Choroid plexus epithelial cell (primary cell): ENCODE measurements around the gene POLR2A.

Experiments used
- DNase-seq: peaks from one replicate; pipeline ENCODE4 v3.0.0-alpha.2; 2010; ENCODE audit warnings: low read depth
- H3K4me3 ChIP-seq: 2 replicates; pipeline ENCODE4 v1.5.1; 2011; ENCODE audit warnings: low read depth, mild to moderate bottlenecking, control low read depth, low read length, moderate library complexity
- CTCF ChIP-seq: conservative IDR thresholded peaks from 2 replicates; pipeline ENCODE4 v1.5.1; 2011; ENCODE audit warnings: low read depth, mild to moderate bottlenecking, control low read depth, inconsistent platforms, low read length, moderate library complexity

The POLR2A gene

GRCh38 chr17:7462474-7463371, 21.4 kb upstream of the POLR2A start:
- H3K4me3 ChIP-seq, result no peak overlapping the region
- DNase-seq, result no peak
- TF ChIP-seq CTCF, result no peak

- DNase-seq, result no peak
- no peak overlapping the region for H3K4me3 ChIP-seq
- TF ChIP-seq CTCF, result no peak
These were observed 20.8 kb upstream of the POLR2A start for GRCh38 chr17:7463372-7463846.

DNA sequence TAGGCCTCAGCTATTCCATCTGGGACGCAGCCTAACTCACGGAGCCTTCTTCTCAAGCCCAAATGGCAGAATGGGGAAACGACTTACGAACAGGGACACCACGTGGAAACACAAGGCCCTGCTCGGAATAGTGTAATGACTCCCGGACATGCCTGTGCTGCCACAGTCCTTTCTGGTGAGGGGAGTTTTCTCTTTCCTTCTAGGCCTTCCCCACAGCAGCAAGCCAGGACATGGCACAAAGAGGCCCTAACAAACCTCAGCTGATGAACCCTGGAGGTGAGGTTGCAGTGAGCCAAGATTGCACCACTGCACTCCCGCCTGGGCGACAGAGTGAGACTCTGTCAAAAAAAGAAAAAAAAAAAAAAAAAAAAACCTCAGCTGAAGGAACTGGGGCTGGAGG, 20.1 kb upstream of the POLR2A start:
- DNase-seq, result no peak
- no peak overlapping the region for H3K4me3 ChIP-seq
- no peak for TF ChIP-seq CTCF

DNA sequence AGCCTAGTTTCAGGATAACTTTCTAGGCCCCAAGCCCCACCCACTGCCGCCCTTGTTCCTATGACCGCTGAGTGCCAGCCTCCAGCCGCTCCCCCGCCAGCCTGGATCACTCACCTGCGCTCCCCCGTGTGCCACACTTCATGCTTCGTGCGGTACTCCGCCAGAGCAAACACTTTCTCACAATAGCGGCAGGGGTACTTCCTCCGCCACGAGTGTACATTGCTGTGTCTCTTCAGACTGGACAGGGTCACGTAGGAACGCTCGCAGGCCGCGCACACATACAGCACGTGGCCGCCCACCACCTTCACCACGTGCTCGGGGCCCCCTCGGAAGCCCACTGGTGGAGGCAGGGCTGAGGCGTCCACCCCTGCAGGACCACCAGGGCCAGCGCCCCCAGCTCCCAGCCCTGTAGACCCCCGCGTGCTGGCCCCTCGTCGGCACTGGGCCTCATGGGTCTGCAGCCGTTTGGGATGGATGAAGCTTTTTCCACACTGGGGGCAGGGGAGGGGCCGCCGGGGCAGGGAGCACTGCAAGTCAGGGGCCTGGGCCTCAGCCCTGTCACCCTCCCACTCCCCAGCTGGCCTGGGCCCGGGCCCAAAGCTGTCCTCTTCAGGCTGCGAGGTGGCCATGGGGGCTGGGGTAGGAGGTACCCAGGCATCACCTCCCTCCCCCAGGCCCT, 18.4 kb upstream of the POLR2A start:
- no peak for TF ChIP-seq CTCF
- no peak for DNase-seq
- H3K4me3 ChIP-seq, result no peak overlapping the region

- no peak overlapping the region for H3K4me3 ChIP-seq
- TF ChIP-seq CTCF, result no peak
- no peak for DNase-seq
These were observed 17.9 kb upstream of the POLR2A start for GRCh38 chr17:7466318-7466638.

DNA sequence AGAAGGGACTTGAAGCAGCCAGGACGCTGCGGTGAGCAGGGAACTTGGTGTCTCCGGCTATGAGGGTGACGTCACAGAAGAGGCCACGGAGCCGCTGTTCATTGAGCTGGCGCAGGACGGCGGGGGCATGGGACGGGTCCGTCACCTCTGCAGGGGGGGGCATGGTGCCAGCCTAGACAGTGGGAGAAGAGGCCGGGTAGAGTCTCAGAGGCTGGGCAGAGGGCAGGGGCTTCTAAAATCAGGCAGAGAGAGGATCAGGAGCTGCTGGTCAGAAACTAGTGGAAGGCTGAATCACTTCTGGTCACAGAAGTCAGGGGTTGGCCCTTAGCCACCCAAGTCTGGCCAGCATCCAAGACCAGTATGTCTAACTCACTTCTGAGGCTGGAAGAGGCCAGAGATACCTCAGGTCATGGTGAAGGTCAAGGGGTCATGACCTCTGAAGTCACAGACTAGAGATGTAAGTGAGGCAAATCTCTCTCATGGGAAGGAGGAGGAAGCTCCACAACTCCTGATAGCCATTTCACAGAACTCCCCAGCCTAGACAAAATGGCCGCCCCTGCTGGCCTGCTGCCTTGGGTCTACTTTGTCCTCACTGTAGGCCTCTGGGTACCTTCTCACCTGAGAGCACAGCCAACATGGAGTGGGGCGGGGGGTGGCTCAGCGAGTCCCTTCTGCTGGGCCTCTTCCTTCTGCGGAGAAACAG, 17.4 kb upstream of the POLR2A start:
- no peak overlapping the region for H3K4me3 ChIP-seq
- peak; percentile 49 for DNase-seq
- no peak for TF ChIP-seq CTCF
